Measurements from ENCODE around the gene PROSER3.
"Not testable (repeated sequence)": the region's sequence is repeated elsewhere in the genome, so short reads cannot be mapped to it uniquely, and the experiment has no call there.

PROSER3 gene

GRCh38 chr19:35722897-35723296 lies 35.1 kb upstream of the PROSER3 start:
- DNase-seq, result no peak

- no peak for DNase-seq
These were observed 34.3 kb upstream of the PROSER3 start for GRCh38 chr19:35723671-35724070.

- DNase-seq, result not testable (repeated sequence)
These were observed 33.8 kb upstream of the PROSER3 start for GRCh38 chr19:35724132-35724531.

GRCh38 chr19:35724560-35724959 lies 33.4 kb upstream of the PROSER3 start:
- no peak for DNase-seq

GRCh38 chr19:35725216-35725861 lies 32.6 kb upstream of the PROSER3 start:
- no peak for DNase-seq

GRCh38 chr19:35727053-35727955 lies 30.7 kb upstream of the PROSER3 start:
- DNase-seq, result no peak

- DNase-seq, result no peak
These were observed 29.8 kb upstream of the PROSER3 start for GRCh38 chr19:35727956-35728706.

- no peak for DNase-seq
These were observed 29.0 kb upstream of the PROSER3 start for GRCh38 chr19:35729021-35729420.

- DNase-seq, result no peak
These were observed 28.2 kb upstream of the PROSER3 start for GRCh38 chr19:35729763-35730162.

- no peak for DNase-seq
These were observed 27.6 kb upstream of the PROSER3 start for GRCh38 chr19:35730326-35730725.

GRCh38 chr19:35731353-35731752 lies 26.6 kb upstream of the PROSER3 start:
- DNase-seq, result no peak

GRCh38 chr19:35731779-35732405 lies 26.1 kb upstream of the PROSER3 start:
- no peak for DNase-seq

- DNase-seq, result no peak
These were observed 25.3 kb upstream of the PROSER3 start for GRCh38 chr19:35732540-35733179.

- no peak for DNase-seq
These were observed 24.5 kb upstream of the PROSER3 start for GRCh38 chr19:35733180-35734125.

GRCh38 chr19:35734273-35734672 lies 23.7 kb upstream of the PROSER3 start:
- no peak for DNase-seq

GRCh38 chr19:35734889-35735288 lies 23.1 kb upstream of the PROSER3 start:
- no peak for DNase-seq

GRCh38 chr19:35736913-35737886 lies 20.8 kb upstream of the PROSER3 start:
- DNase-seq, result no peak

- DNase-seq, result no peak
These were observed 19.7 kb upstream of the PROSER3 start for GRCh38 chr19:35738021-35738886.

GRCh38 chr19:35738887-35739229 lies 19.1 kb upstream of the PROSER3 start:
- no peak for DNase-seq
